Endodermal cell (in vitro differentiated cells): ENCODE data around the gene SLTM. TPM values are rescaled to one million over a fixed set of nuclear protein-coding genes. Genes with fewer than 3 reads are reported as not detected.
"Not testable (repeated sequence)": the region's sequence is repeated elsewhere in the genome, so short reads cannot be mapped to it uniquely, and the experiment has no call there.

ENCODE experiments used
- DNase-seq: peaks from one replicate; pipeline ENCODE4 v3.0.0-alpha.2; 2017
- H3K27ac ChIP-seq: 2 replicates; pipeline ENCODE4 v1.5.1; 2013; ENCODE audit warnings: mild to moderate bottlenecking, low read depth, low read length, moderate library complexity
- H3K27me3 ChIP-seq: 2 replicates; pipeline ENCODE4 v1.6.1; 2013; ENCODE audit warnings: mild to moderate bottlenecking, low read length, moderate library complexity; ENCODE audit not compliant: insufficient read depth, control insufficient read depth, poor library complexity, severe bottlenecking
- H3K36me3 ChIP-seq: 2 replicates; pipeline ENCODE4 v1.7.0; 2013; ENCODE audit warnings: mild to moderate bottlenecking, low read length, moderate library complexity; ENCODE audit not compliant: control insufficient read depth, insufficient read depth
- H3K4me1 ChIP-seq: one replicate; pipeline ENCODE4 v1.7.0; 2013; ENCODE audit warnings: low read length; ENCODE audit not compliant: control insufficient read depth, insufficient read depth
- H3K4me3 ChIP-seq: 2 replicates; pipeline ENCODE4 v1.5.1; 2013; ENCODE audit warnings: mild to moderate bottlenecking, low read length, moderate library complexity
- H3K9ac ChIP-seq: 2 replicates; pipeline ENCODE4 v1.6.1; 2013; ENCODE audit warnings: mild to moderate bottlenecking, low read length, moderate library complexity; ENCODE audit not compliant: poor library complexity, severe bottlenecking; ENCODE audit errors: extremely low read depth
- H3K9me3 ChIP-seq: 2 replicates; pipeline ENCODE4 v1.6.1; 2013; ENCODE audit warnings: mild to moderate bottlenecking, low read length, moderate library complexity; ENCODE audit not compliant: control insufficient read depth
- H3K27ac Mint-ChIP-seq: 2 replicates; pipeline ENCODE4 v1.8.0; 2020; ENCODE audit warnings: mixed read lengths
- H3K27me3 Mint-ChIP-seq: 2 replicates; pipeline ENCODE4 v1.8.0; 2021; ENCODE audit warnings: mild to moderate bottlenecking, mixed read lengths; ENCODE audit not compliant: insufficient read depth
- H3K36me3 Mint-ChIP-seq: 2 replicates; pipeline ENCODE4 v1.8.0; 2020; ENCODE audit warnings: low read depth, mixed read lengths
- H3K4me1 Mint-ChIP-seq: 2 replicates; pipeline ENCODE4 v1.8.0; 2020; ENCODE audit warnings: mixed read lengths
- H3K4me3 Mint-ChIP-seq: 2 replicates; pipeline ENCODE4 v1.8.0; 2020; ENCODE audit warnings: mild to moderate bottlenecking, moderate library complexity, mixed read lengths
- H3K9me3 Mint-ChIP-seq: 2 replicates; pipeline ENCODE4 v1.8.0; 2020; ENCODE audit warnings: mild to moderate bottlenecking, mixed read lengths
- CTCF ChIP-seq: fragments of 200-600 bp; sonication (generic); conservative IDR thresholded peaks from 2 replicates; pipeline ENCODE4 v1.5.0; 2021; ENCODE audit warnings: antibody characterized with exemption, mild to moderate bottlenecking
- WGBS, 2 experiments: methylation state at CpG; one replicate each; pipeline versions ENCODE4 v1.1.5 to v1.1.7; 2013; ENCODE audit warnings: missing lambda C conversion rate in 2 of 2, mixed read lengths in 1 of 2; ENCODE audit not compliant: insufficient coverage in 1 of 2, insufficient read length in 1 of 2; 5-methylcytosine and 5-hydroxymethylcytosine counted together
- total RNA-seq, 2 donors: library from RNA; stranded (reverse); fragmentation: NEBNext Ultra II Directional in 1 of 2; extraction: Animal tissue kit (Norgen Biotek cat#: 25700) in 1 of 2; gene quantifications; 2 replicates in 1 of 2; 3 replicates in 1 of 2; pipeline ENCODE4 v1.2.1, GENCODE V29; 2021

The SLTM gene
- total RNA-seq, 2 donors from 2014 or later = 77.1 to 96.8 TPM

DNA sequence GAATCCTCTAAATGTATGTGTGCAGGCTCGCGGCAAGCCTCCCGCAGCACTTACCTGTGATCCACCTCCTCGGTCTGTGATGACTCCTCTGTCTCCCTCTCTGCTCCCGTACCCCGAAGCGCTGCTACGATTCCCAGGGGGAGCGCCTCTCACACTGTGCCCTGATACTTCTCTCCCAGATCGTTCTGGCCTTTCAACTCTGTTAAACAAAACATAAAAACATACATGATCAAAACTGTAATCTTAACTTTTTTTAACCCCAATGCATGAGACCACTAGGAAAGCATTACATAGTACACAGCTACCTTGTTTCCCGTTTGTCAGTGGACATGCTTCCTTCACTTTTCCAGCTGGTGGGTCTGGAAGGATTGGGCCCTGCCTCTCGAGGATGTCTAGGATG, 46.6 kb downstream of the SLTM start:
- H3K4me3 Mint-ChIP-seq = no peak overlapping the region
- no peaks in the 10 kb centered on the region for H3K9me3 Mint-ChIP-seq
- H3K4me3 ChIP-seq = no peak overlapping the region
- no peaks in the 10 kb centered on the region for H3K9me3 ChIP-seq
- H3K36me3 Mint-ChIP-seq = peaks cover 79% of the 10 kb centered on the region
- no peak overlapping the region for H3K27ac ChIP-seq
- H3K4me1 ChIP-seq = peaks cover 7% of the 10 kb centered on the region
- no peak overlapping the region for H3K27ac Mint-ChIP-seq
- H3K27me3 ChIP-seq = no peaks in the 10 kb centered on the region
- peaks cover 93% of the 10 kb centered on the region for H3K36me3 ChIP-seq
- TF ChIP-seq CTCF = no peak
- H3K9ac ChIP-seq = no peak overlapping the region
- no peaks in the 10 kb centered on the region for H3K27me3 Mint-ChIP-seq
- peaks cover 12% of the 10 kb centered on the region for H3K4me1 Mint-ChIP-seq
- 94 to 98% methylated on average over 10 to 12 of the region's 12 CpGs for WGBS, 2 experiments
- DNase-seq = no peak

DNA sequence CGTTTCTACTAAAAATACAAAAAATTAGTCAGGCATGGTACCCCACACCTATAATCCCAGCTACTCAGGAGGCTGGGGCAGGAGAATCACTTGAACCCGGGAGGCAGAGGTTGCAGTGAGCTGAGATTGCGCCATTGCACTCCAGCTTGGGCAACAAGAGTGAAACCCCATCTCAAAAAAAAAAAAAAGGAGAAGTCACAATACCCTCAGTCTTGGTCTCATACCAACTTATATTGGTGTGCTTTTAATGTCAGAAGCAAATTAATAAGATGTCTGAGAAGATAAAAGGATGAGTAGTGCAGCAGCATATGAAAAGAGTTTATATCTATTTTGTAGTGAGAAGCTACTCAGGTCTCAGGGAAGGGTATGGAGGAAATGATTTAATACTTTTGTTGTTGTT, 49.6 kb downstream of the SLTM start:
- H3K27me3 ChIP-seq, H3K4me1 ChIP-seq, H3K4me3 ChIP-seq, H3K27ac Mint-ChIP-seq, H3K4me3 Mint-ChIP-seq, H3K9me3 ChIP-seq, H3K27ac ChIP-seq, H3K9me3 Mint-ChIP-seq, DNase-seq, H3K9ac ChIP-seq, H3K27me3 Mint-ChIP-seq: not testable (repeated sequence)
- H3K36me3 ChIP-seq = peaks cover 93% of the 10 kb centered on the region
- Mint-ChIP-seq H3K4me1 (peaks cover 12% of the 10 kb centered on the region), H3K36me3 (peaks cover 84% of the 10 kb centered on the region)
- 88 to 96% methylated on average over 1 to 3 of the region's 3 CpGs for WGBS, 2 experiments

DNA sequence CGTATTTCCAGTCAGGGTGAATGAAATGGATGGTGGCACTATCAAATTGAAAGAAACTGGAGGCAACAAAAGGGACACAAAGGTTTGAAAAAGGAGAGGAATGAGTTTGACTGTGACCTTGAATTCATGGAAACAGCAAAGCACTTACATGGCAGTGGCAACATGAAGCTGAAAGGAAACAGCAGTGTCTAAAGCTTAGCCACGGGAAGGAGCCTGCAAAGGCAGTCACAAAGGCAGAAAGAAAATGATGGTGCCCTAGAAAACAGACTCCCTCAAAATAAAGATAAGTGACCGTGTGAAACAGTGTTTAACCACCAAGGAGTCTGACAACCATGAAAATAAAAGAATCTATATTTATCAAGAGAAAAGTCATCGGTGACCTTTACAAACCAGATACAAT, 51.2 kb downstream of the SLTM start:
- Histone ChIP-seq H3K27me3 (no peaks in the 10 kb centered on the region), H3K9ac (no peak overlapping the region), H3K36me3 (peaks cover 93% of the 10 kb centered on the region), H3K4me3 (no peak overlapping the region), H3K4me1 (no peaks in the 10 kb centered on the region), H3K9me3 (no peaks in the 10 kb centered on the region), H3K27ac (no peak overlapping the region)
- Mint-ChIP-seq H3K36me3 (peaks cover 82% of the 10 kb centered on the region), H3K4me1 (peaks cover under 1% of the 10 kb centered on the region), H3K27ac (no peak overlapping the region), H3K4me3 (no peak overlapping the region), H3K9me3 (no peaks in the 10 kb centered on the region), H3K27me3 (no peaks in the 10 kb centered on the region)
- no peak for DNase-seq
- no peak for TF ChIP-seq CTCF
- WGBS, 2 experiments = 94 to 96% methylated on average over 3 to 4 of the region's 4 CpGs

DNA sequence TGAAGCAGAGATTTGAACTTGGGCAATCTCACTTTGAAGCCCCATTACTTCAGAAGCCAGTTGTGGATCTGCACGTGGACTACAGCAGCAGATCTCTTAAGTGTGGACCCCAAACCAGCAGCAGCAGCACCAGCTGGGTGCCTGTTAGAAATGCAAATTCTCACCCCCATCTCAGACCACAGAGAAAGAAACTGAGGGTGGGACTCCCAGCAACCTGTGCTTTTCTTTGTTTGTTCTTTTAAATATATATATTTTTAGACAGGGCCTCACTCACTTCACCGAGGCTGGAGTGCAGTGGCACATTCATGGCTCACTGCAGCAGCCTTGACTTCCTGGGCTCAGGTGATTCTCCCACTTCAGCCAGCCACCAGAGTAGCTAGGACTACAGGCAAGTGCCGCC, 53.2 kb downstream of the SLTM start:
- TF ChIP-seq CTCF = no peak
- no peaks in the 10 kb centered on the region for H3K27me3 Mint-ChIP-seq
- no peak overlapping the region for H3K4me3 Mint-ChIP-seq
- no peaks in the 10 kb centered on the region for H3K4me1 ChIP-seq
- H3K9me3 ChIP-seq = no peaks in the 10 kb centered on the region
- H3K4me3 ChIP-seq = no peak overlapping the region
- no peak overlapping the region for H3K27ac ChIP-seq
- H3K9ac ChIP-seq = no peak overlapping the region
- H3K27ac Mint-ChIP-seq = peak overlapping the region; percentile 59
- peaks cover 73% of the 10 kb centered on the region for H3K36me3 Mint-ChIP-seq
- peaks cover 80% of the 10 kb centered on the region for H3K36me3 ChIP-seq
- WGBS, 2 experiments = 85 to 96% methylated on average over 2 to 3 of the region's 3 CpGs
- DNase-seq = no peak
- no peaks in the 10 kb centered on the region for H3K9me3 Mint-ChIP-seq
- no peaks in the 10 kb centered on the region for H3K27me3 ChIP-seq
- H3K4me1 Mint-ChIP-seq = peaks cover 9% of the 10 kb centered on the region
